Central memory CD8-positive, alpha-beta T cell (primary cell): ENCODE measurements around the gene YIPF4.
"Not testable (repeated sequence)": the region's sequence is repeated elsewhere in the genome, so short reads cannot be mapped to it uniquely, and the experiment has no call there.

Experiments
- ATAC-seq: fragments of 150-1000 bp; cut with Tn5 transposase; replicated peaks from 2 replicates; pipeline ENCODE4 v1.10.0; 2022; ENCODE audit warnings: mild to moderate bottlenecking, moderate FRiP score, moderate number of reproducible peaks; ENCODE audit not compliant: poor library complexity, severe bottlenecking; ENCODE audit errors: extremely low read depth
- DNase-seq, 2 donors: peaks; one replicate each; pipeline ENCODE4 v3.0.0; 2021; ENCODE audit warnings: low spot score in 2 of 2
- H3K27ac Mint-ChIP-seq: one replicate; pipeline ENCODE4 v1.8.0; 2022; ENCODE audit warnings: low read depth, mild to moderate bottlenecking, moderate library complexity, mixed read lengths
- H3K27me3 Mint-ChIP-seq: one replicate; pipeline ENCODE4 v1.8.0; 2022; ENCODE audit warnings: mixed read lengths
- H3K36me3 Mint-ChIP-seq: one replicate; pipeline ENCODE4 v1.8.0; 2022; ENCODE audit warnings: mild to moderate bottlenecking, moderate library complexity, mixed read lengths; ENCODE audit not compliant: insufficient read depth
- H3K4me1 Mint-ChIP-seq: one replicate; pipeline ENCODE4 v1.8.0; 2022; ENCODE audit warnings: mixed read lengths
- H3K4me3 Mint-ChIP-seq: one replicate; pipeline ENCODE4 v1.8.0; 2022; ENCODE audit warnings: mild to moderate bottlenecking, moderate library complexity, mixed read lengths
- H3K9me3 Mint-ChIP-seq: one replicate; pipeline ENCODE4 v1.8.0; 2022; ENCODE audit warnings: mixed read lengths

Gene YIPF4

GRCh38 chr2:32293493-32293892 is 15.8 kb downstream of the YIPF4 start:
- not testable (repeated sequence) for H3K27me3 Mint-ChIP-seq, DNase-seq, H3K27ac Mint-ChIP-seq, H3K4me3 Mint-ChIP-seq, ATAC-seq, H3K9me3 Mint-ChIP-seq
- peaks cover 14% of the 10 kb centered on the region for H3K4me1 Mint-ChIP-seq
- peaks cover 11% of the 10 kb centered on the region for H3K36me3 Mint-ChIP-seq

- H3K27ac Mint-ChIP-seq, H3K27me3 Mint-ChIP-seq, ATAC-seq, DNase-seq, H3K9me3 Mint-ChIP-seq, H3K4me3 Mint-ChIP-seq: not testable (repeated sequence)
- H3K4me1 Mint-ChIP-seq = peaks cover 13% of the 10 kb centered on the region
- peaks cover 16% of the 10 kb centered on the region for H3K36me3 Mint-ChIP-seq
These were observed 16.4 kb downstream of the YIPF4 start for GRCh38 chr2:32293966-32294562.

- DNase-seq (no peak), ATAC-seq (no peak)
- Mint-ChIP-seq H3K27ac (no peak overlapping the region), H3K4me3 (no peak overlapping the region), H3K4me1 (no peaks in the 10 kb centered on the region), H3K36me3 (peaks cover 16% of the 10 kb centered on the region), H3K27me3 (no peaks in the 10 kb centered on the region), H3K9me3 (no peaks in the 10 kb centered on the region)
These were observed 32.9 kb downstream of the YIPF4 start for GRCh38 chr2:32310577-32310976.

- Mint-ChIP-seq H3K9me3 (no peaks in the 10 kb centered on the region), H3K27ac (no peak overlapping the region), H3K36me3 (peaks cover 3% of the 10 kb centered on the region), H3K4me1 (no peaks in the 10 kb centered on the region), H3K27me3 (no peaks in the 10 kb centered on the region), H3K4me3 (no peak overlapping the region)
- DNase-seq = no peak
- ATAC-seq = no peak
These were observed 37.2 kb downstream of the YIPF4 start for GRCh38 chr2:32314886-32315285.

GRCh38 chr2:32328679-32329078 is 51.0 kb downstream of the YIPF4 start:
- ATAC-seq, H3K36me3 Mint-ChIP-seq, H3K9me3 Mint-ChIP-seq: not testable (repeated sequence)

GRCh38 chr2:32329180-32329980 is 51.7 kb downstream of the YIPF4 start:
- H3K27ac Mint-ChIP-seq = peak overlapping the region; percentile 47
- not testable (repeated sequence) for H3K4me3 Mint-ChIP-seq, ATAC-seq, H3K9me3 Mint-ChIP-seq, H3K36me3 Mint-ChIP-seq, H3K4me1 Mint-ChIP-seq, DNase-seq, H3K27me3 Mint-ChIP-seq

More at GRCh38 chr2:32328679-32329078, 51.0 kb downstream of the YIPF4 start:
- not testable (repeated sequence) for H3K27me3 Mint-ChIP-seq, H3K4me1 Mint-ChIP-seq, H3K4me3 Mint-ChIP-seq, DNase-seq
- H3K27ac Mint-ChIP-seq = peak overlapping the region; percentile 47

- H3K4me1 Mint-ChIP-seq = no peaks in the 10 kb centered on the region
- H3K4me3 Mint-ChIP-seq = no peak overlapping the region
- H3K27me3 Mint-ChIP-seq = no peaks in the 10 kb centered on the region
- no peak for DNase-seq
- no peaks in the 10 kb centered on the region for H3K9me3 Mint-ChIP-seq
- H3K27ac Mint-ChIP-seq = no peak overlapping the region
- ATAC-seq = no peak
- H3K36me3 Mint-ChIP-seq = peaks cover 2% of the 10 kb centered on the region
These were observed 52.4 kb downstream of the YIPF4 start for GRCh38 chr2:32330136-32330535.

GRCh38 chr2:32342801-32343200 is 65.1 kb downstream of the YIPF4 start:
- H3K27me3 Mint-ChIP-seq = no peaks in the 10 kb centered on the region
- no peak overlapping the region for H3K27ac Mint-ChIP-seq
- DNase-seq = no peak
- no peak for ATAC-seq
- H3K36me3 Mint-ChIP-seq = peaks cover 4% of the 10 kb centered on the region
- H3K9me3 Mint-ChIP-seq = no peaks in the 10 kb centered on the region
- no peaks in the 10 kb centered on the region for H3K4me1 Mint-ChIP-seq
- no peak overlapping the region for H3K4me3 Mint-ChIP-seq

- not testable (repeated sequence) for H3K9me3 Mint-ChIP-seq, H3K27ac Mint-ChIP-seq, DNase-seq, ATAC-seq, H3K4me1 Mint-ChIP-seq, H3K4me3 Mint-ChIP-seq, H3K27me3 Mint-ChIP-seq, H3K36me3 Mint-ChIP-seq
These were observed 73.1 kb downstream of the YIPF4 start for GRCh38 chr2:32350797-32351196.

GRCh38 chr2:32355976-32356680 is 78.4 kb downstream of the YIPF4 start:
- H3K36me3 Mint-ChIP-seq = peaks cover 26% of the 10 kb centered on the region
- H3K4me1 Mint-ChIP-seq = peaks cover 27% of the 10 kb centered on the region
- no peaks in the 10 kb centered on the region for H3K27me3 Mint-ChIP-seq
- H3K4me3 Mint-ChIP-seq = peak overlapping the region; percentile 79
- peak overlapping the region; percentile 91 for H3K27ac Mint-ChIP-seq
- DNase-seq (no peak), ATAC-seq (peak; percentile 10)
- H3K9me3 Mint-ChIP-seq = no peaks in the 10 kb centered on the region

GRCh38 chr2:32356681-32357317 is 79.1 kb downstream of the YIPF4 start, which contains the start of gene BIRC6:
Gene BIRC6 (plus strand): TSS chr2:32357023. CDS start chr2:32357162, 139 bp downstream.
- H3K9me3 Mint-ChIP-seq = no peaks in the 10 kb centered on the region
- DNase-seq (peak; percentile 80 to 82), ATAC-seq (peak; percentile 92)
- H3K27me3 Mint-ChIP-seq = no peaks in the 10 kb centered on the region
- H3K36me3 Mint-ChIP-seq = peaks cover 26% of the 10 kb centered on the region
- peak within 1 kb of the TSS; percentile 79 for H3K4me3 Mint-ChIP-seq
- H3K27ac Mint-ChIP-seq = peak within 1 kb of the TSS; percentile 91
- H3K4me1 Mint-ChIP-seq = peaks cover 33% of the 10 kb centered on the region

GRCh38 chr2:32357318-32358110 is 79.8 kb downstream of the YIPF4 start:
- H3K36me3 Mint-ChIP-seq = peaks cover 26% of the 10 kb centered on the region
- ATAC-seq (peak; percentile 27), DNase-seq (peak in 1 of 2 donors; percentile 23)
- peak overlapping the region; percentile 91 for H3K27ac Mint-ChIP-seq
- no peaks in the 10 kb centered on the region for H3K27me3 Mint-ChIP-seq
- H3K9me3 Mint-ChIP-seq = no peaks in the 10 kb centered on the region
- H3K4me3 Mint-ChIP-seq = peak overlapping the region; percentile 79
- peaks cover 35% of the 10 kb centered on the region for H3K4me1 Mint-ChIP-seq
